Natural killer cell (primary cell): Measurements from ENCODE around the gene IWS1. TPM values are rescaled to one million over a fixed set of nuclear protein-coding genes. Genes with fewer than 3 reads are reported as not detected.

Experiments
- ATAC-seq, 3 donors: fragments of 150-1000 bp in 2 of 3; fragments of 200-7000 bp in 1 of 3; cut with Tn5 transposase; 1 replicate in 1 of 3; 2 replicates in 2 of 3; pipeline ENCODE4 v1.10.0; 2021; ENCODE audit warnings: mild to moderate bottlenecking in 2 of 3, moderate library complexity in 2 of 3
- DNase-seq, 2 donors: peaks; one replicate each; pipeline versions ENCODE4 v3.0.0 to v3.0.0-alpha.2; 2013 to 2021; ENCODE audit warnings: mixed read lengths in 1 of 2
- H3K27ac ChIP-seq: one replicate; pipeline ENCODE4 v1.5.1; 2013; ENCODE audit warnings: mild to moderate bottlenecking, low read length
- H3K27me3 ChIP-seq: one replicate; pipeline ENCODE4 v1.6.1; 2013; ENCODE audit warnings: low read length; ENCODE audit not compliant: control insufficient read depth, insufficient read depth
- H3K36me3 ChIP-seq: one replicate; pipeline ENCODE4 v1.6.1; 2013; ENCODE audit warnings: low read length; ENCODE audit not compliant: control insufficient read depth, insufficient read depth
- H3K4me1 ChIP-seq: one replicate; pipeline ENCODE4 v1.6.1; 2013; ENCODE audit warnings: low read length; ENCODE audit not compliant: control insufficient read depth, insufficient read depth
- H3K4me3 ChIP-seq: one replicate; pipeline ENCODE4 v1.5.1; 2013; ENCODE audit warnings: low read length
- H3K9me3 ChIP-seq: one replicate; pipeline ENCODE4 v1.6.1; 2013; ENCODE audit warnings: low read length; ENCODE audit not compliant: control insufficient read depth, insufficient read depth
- H3K27ac Mint-ChIP-seq, 2 donors: one replicate each; pipeline ENCODE4 v1.8.0; 2022; ENCODE audit warnings: mild to moderate bottlenecking in 2 of 2, mixed read lengths in 2 of 2, moderate library complexity in 1 of 2
- H3K27me3 Mint-ChIP-seq, 2 donors: one replicate each; pipeline ENCODE4 v1.8.0; 2022; ENCODE audit warnings: low read depth in 2 of 2, mixed read lengths in 2 of 2
- H3K36me3 Mint-ChIP-seq: one replicate; pipeline ENCODE4 v1.8.0; 2022; ENCODE audit warnings: mixed read lengths
- H3K4me1 Mint-ChIP-seq, 2 donors: one replicate each; pipeline ENCODE4 v1.8.0; 2022; ENCODE audit warnings: mixed read lengths in 2 of 2
- H3K4me3 Mint-ChIP-seq: one replicate; pipeline ENCODE4 v1.8.0; 2022; ENCODE audit warnings: mild to moderate bottlenecking, moderate library complexity, mixed read lengths
- H3K9me3 Mint-ChIP-seq, 2 donors: one replicate each; pipeline ENCODE4 v1.8.0; 2022; ENCODE audit warnings: mixed read lengths in 2 of 2
- CTCF ChIP-seq: fragments of 200-600 bp; IDR thresholded peaks from one replicate; pipeline ENCODE4 v1.8.0; 2022; ENCODE audit warnings: antibody characterized with exemption
- WGBS: methylation state at CpG from one replicate; pipeline ENCODE4 v1.1.7; 2013; ENCODE audit warnings: missing lambda C conversion rate; ENCODE audit not compliant: insufficient coverage; 5-methylcytosine and 5-hydroxymethylcytosine counted together
- intact Hi-C: fragments of 100-400 bp; cut with micrococcal nuclease; formaldehyde crosslinking; loops from one replicate; pipeline ENCODE4 v1.14.2; 2022
- total RNA-seq, 4 donors: library from RNA; stranded (reverse); fragments of 120-200 nt in 1 of 4; gene quantifications; one replicate each; pipeline versions ENCODE4 v1.2.3 to v1.2.4, GENCODE V29; 2013 to 2022

Gene IWS1
- total RNA-seq, 3 donors from 2014 or later (not counting 1 experiment from before 2014, with no cell fraction given) = 21.7 to 27.1 (median 23.9) TPM

GRCh38 chr2:127565261-127566138 is 39.2 kb upstream of the IWS1 start:
- no peaks in the 10 kb centered on the region for H3K9me3 ChIP-seq
- ATAC-seq (no peak), DNase-seq (peak in 1 of 2 donors; percentile 9)
- Mint-ChIP-seq H3K4me3 (no peak overlapping the region), H3K27me3 (no peaks in the 10 kb centered on the region), H3K36me3 (no peaks in the 10 kb centered on the region), H3K4me1 (peaks cover 9% of the 10 kb centered on the region in 2 donors), H3K27ac (no peak overlapping the region), H3K9me3 (no peaks in the 10 kb centered on the region)
- H3K36me3 ChIP-seq = no peaks in the 10 kb centered on the region
- intact Hi-C loops = no loop called here
- H3K27ac ChIP-seq = no peak overlapping the region
- peaks cover 12% of the 10 kb centered on the region for H3K4me1 ChIP-seq
- no peak overlapping the region for H3K4me3 ChIP-seq
- WGBS = 91% methylated on average over 12 of the region's 12 CpGs
- no peak for TF ChIP-seq CTCF
- H3K27me3 ChIP-seq = no peaks in the 10 kb centered on the region

GRCh38 chr2:127564429-127565260 is 38.4 kb upstream of the IWS1 start:
- no peak overlapping the region for H3K4me3 ChIP-seq
- H3K4me1 ChIP-seq = peaks cover 12% of the 10 kb centered on the region
- TF ChIP-seq CTCF = no peak
- H3K36me3 ChIP-seq = no peaks in the 10 kb centered on the region
- Mint-ChIP-seq H3K4me3 (no peak overlapping the region), H3K27me3 (peaks cover 0 to 1% of the 10 kb centered on the region in 2 donors), H3K36me3 (no peaks in the 10 kb centered on the region), H3K9me3 (no peaks in the 10 kb centered on the region), H3K4me1 (peaks cover 9% of the 10 kb centered on the region in 2 donors), H3K27ac (no peak overlapping the region)
- no peak overlapping the region for H3K27ac ChIP-seq
- DNase-seq (peak in 1 of 2 donors; percentile 13), ATAC-seq (no peak)
- no peaks in the 10 kb centered on the region for H3K27me3 ChIP-seq
- H3K9me3 ChIP-seq = no peaks in the 10 kb centered on the region
- intact Hi-C loops = no loop called here
- 88% methylated on average over 11 of the region's 11 CpGs for WGBS

- intact Hi-C loops = no loop called here
- Histone ChIP-seq H3K27me3 (no peaks in the 10 kb centered on the region), H3K27ac (peak overlapping the region; percentile 18), H3K9me3 (no peaks in the 10 kb centered on the region), H3K36me3 (no peaks in the 10 kb centered on the region), H3K4me3 (no peak overlapping the region), H3K4me1 (peaks cover 12% of the 10 kb centered on the region)
- Mint-ChIP-seq H3K27ac (peak overlapping the region in 1 of 2 donors; percentile 21), H3K4me3 (no peak overlapping the region), H3K27me3 (peaks cover 0 to 3% of the 10 kb centered on the region in 2 donors), H3K9me3 (no peaks in the 10 kb centered on the region), H3K4me1 (peaks cover 9% of the 10 kb centered on the region in 2 donors), H3K36me3 (no peaks in the 10 kb centered on the region)
- ATAC-seq (peak; percentile 44 to 71 (median 51)), DNase-seq (no peak)
- no peak for TF ChIP-seq CTCF
- WGBS = 74% methylated on average over 11 of the region's 14 CpGs
Observed at GRCh38 chr2:127563458-127564428, 37.5 kb upstream of the IWS1 start.
